OCI-M1 (cell line): ENCODE measurements around the gene PNCK.

Source experiments
- DNase-seq: peaks from one replicate; lab custom pipeline; 2025; lab: John Stamatoyannopoulos, UW

The PNCK gene

DNA sequence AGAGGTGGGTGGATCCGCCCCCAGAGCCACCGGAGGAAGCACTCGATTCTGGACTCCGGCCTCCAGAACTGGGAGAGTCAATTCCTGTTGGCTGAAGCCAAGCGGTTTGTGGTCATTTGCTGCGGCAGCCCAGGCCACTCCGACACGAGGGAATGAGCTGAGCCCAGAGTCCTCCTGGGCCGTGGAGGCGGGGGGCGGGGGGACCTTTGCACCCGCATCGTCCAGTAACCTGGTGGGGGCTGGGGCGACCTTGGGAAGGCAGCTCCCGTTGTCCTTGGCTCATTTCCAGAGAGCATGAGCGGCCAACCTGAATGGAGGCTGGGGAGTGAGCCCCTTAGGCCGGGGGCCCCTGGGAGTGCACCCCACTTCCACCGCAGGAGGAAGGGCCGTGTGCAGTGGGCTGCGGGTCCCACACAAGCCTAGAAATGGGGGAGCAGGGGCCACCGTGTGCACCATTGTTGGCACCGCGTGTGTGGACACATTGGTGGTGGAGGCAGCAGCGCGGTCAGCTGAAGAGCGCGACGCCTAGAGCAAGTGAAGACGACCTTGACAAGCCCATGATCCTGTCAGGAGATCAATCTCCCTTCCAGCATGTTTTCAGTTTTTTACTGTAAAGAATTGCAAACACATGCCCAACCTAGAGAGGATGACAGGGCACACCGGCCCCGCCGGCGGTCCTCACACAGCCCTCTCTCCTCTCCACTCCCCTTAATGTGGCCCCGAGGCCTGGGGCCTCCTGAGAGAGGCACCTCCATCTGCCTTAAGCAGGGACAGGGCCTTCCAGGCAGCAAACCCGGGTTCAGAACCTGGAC, 46.5 kb downstream of the PNCK start:
- no peak for DNase-seq

DNA sequence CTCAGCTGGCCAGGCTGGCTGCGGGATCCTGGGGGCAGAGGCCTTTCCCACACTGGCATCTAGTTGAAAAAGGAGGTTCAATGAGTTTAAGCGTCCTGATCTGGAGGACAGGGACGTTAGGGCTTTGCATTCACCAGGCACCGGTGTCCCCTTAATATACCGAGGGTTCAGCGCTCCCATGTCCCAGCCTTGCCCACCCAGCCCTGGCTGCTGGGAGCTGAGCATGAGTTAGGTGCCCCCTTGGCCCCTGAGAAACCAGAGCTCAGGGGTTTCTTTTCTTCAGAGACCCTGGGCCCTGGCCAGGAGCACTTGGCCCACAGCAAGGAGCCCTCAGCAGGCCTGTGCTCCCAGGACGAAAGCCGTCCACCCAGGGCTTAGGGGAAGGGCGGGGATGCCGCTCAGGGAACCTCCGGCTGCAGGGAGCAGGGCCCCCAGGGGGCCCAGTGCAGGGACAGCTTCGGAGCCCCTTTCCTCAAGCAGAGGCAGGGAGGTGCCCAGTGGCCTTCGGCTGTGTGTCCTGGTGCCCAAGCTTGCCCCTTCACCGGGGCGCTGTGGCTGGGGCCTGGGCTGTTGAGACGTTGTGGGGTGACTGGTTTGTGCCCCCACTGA, 47.5 kb downstream of the PNCK start:
- no peak for DNase-seq

DNA sequence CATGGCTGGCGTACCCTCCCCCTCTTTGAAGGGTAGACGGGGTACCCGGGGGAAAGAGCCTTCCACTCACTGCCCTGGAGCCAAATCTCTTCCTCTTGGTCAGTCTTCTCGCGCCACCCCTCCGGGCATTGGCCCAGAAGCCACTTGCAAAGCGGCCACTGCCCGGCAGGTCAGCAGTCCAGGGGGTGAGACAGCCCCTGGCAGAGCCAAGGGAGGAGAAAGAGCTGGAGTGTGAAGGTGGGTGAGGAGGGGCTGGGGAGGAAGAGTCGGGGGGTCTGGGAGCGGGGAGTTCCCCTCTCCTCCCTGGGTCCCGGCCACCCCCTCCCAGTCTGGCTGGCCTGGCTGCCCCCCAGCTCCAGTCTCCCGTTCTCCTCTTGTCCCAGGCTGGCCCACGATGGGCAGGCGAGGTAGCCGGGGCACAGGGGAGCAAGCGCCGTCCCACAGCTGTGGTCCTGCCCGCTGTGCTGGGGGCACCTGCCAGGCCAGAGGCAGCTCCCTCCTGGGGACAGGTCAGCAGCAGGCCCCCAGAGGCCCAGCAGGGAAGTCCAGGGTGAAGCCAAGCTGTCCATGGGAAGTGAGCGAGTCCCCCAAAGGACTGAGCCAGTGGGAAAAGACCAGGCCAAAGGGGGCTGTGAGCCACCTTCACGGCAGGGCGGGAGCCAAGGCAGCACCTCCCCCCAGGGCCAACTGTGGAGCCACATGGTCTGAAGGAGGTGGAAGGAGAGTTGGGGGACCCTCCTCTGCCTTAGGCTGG, 48.2 kb downstream of the PNCK start:
- DNase-seq = no peak

DNA sequence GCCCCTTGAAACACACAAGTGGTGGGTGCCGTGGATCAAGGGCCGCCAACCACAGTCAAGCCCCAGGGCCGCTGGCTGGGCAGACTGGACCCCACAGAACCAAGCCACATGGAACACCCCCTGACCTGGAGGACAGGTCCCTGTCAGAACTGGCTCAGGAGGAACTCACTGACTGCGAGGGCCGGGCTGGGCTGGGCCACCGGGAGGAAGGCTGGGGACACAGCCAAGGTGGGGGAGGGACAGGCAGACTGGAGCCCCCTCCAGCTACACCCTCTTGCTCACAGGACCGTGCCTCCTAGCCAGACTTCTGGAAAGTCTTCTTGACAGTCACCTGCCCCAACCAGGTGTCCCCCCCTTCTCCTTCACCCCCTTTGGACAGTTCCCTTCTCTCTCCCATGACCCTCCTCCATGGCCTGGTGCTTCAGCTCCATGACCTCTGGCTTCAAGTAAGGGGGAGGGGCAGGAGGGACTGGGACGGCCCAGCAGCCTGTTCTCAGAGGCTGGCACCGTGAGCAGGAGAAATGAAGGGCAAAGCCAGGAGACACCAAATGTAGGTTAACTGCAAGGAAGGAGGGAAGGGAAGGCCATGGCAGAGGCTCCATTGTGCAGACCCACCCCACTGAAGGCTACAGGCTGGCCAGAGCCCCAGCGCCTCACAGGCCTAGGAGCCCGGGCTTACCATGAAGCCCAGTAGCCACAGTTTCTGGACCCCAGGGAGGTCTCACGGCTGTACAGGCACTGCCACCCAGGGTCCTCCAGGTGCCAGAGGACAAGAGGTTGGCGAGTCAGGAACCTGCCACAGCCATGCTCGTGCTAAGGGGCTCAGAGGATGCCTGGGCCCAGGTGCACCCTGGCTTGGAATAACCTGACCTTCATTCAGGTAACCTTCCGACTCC, 49.2 kb downstream of the PNCK start:
- DNase-seq = no peak

DNA sequence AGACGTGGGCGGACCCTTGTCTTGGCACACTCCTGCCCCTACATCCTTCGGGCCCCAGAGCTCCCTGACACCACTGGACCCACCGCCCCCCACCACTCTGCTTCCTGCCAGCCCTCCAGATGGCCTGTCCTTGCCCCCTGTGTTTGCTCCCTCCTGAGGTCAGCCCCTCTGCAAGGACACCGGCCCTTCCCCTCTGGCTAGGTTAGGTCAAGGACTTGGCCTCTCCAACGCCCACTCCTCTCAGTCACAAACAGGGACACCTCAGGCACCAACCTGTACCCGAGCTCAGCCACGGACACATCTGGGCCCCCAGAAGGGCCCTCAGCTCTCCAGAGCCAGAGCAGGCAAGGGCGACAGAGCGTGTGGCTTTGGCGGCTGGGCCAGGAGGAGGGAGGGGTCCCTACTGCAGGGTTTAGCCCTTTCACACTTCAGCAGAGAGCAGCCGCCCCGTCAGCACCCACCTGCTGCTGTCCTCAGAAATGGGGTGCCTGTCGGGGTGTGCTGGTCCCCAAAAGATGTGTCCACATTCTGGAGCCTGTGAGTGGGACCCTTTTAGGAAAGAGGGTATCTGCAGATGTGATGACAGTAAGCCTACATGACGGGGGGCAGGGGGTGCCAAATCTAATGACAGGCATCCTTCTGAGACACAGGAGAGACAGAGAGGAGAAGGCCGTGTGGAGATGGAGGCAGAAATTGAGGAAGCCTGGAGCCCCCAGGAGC, 50.1 kb downstream of the PNCK start:
- DNase-seq = no peak

DNA sequence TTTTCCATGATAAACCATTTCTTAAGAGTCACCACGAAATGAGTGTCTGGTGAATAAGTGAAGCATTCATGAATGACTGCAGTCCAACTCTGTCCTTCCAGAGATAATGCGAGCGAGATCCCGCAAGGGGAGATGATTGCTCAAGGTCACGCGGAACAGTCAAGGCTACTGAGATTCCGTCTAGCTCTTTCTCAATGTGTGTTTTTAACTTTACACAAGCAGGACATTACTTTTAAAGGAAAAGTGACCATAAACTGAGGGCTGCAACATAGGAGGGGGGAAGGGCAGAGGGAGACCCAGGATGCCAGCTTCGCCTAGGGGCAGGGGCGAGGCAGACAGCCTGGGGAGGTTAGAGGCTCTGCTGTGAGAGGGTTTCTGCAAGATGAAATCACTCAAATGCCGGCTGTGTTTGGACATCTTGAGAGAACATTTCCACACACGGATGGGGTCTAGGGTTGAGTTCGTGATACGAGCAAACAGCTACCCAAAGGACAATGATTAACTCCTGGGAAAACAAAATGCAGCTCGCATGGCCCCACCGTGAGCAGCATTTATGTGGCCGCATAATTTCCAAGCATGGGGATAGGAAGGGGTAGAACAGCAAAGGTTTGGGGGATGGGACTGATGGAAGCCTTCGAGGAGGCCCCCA, 50.8 kb downstream of the PNCK start:
- DNase-seq = no peak

DNA sequence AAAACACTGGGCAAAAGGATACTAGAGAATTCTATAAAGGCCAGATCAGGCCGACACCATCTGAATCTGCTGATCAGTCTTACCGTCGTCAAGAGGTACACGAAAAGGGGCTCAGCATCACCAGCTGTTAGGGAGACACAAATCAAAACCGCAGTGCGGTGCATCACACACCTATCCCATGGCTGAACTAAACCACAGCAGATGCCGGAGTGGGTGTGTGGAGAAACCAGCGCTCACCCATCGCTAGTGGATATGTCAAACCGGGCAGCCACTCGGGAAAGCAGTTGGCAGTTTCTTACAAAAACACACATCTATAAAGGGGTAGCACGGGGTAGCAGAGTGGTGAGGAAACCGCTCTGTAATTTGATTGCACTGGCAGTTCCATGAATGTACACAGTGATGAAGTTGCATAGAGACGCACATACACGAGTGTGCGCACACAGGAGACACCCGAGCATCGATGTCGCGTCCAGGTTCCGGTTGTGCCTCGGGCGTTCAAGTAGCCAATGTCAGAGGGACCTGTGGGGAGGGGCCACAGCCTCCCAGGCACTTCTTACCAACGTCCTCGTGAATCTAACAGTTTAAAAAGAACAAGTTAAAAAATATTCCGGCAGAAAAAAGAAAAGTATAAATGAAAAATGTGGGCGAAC, 51.5 kb downstream of the PNCK start:
- DNase-seq = no peak

DNA sequence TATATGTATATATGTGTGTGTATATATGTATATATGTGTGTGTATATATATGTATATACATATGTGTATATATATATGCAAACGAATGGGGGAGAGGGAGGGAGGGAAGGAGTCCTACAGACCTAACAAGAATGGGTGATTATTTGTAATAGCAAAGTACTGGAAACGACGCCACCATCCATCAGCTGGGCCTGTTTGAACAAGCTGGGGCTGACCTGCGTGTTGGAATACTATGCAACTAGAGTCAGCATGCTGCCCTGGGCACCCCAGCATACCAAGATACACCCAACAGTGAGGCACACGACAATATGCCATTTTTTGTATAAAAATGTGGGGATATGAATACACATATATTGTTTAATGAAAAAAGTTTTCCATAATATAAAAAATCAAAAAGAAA, 53.0 kb downstream of the PNCK start:
- DNase-seq = no peak
